HUES64 (cell line): ENCODE data around the gene NDUFS6.

ENCODE experiments used
- H3K27ac ChIP-seq: 2 replicates; pipeline ENCODE4 v1.7.0; 2013; ENCODE audit warnings: low read depth, low read length, inconsistent platforms
- H3K27me3 ChIP-seq: 2 replicates; pipeline ENCODE4 v1.6.1; 2013; ENCODE audit warnings: mild to moderate bottlenecking, low read length; ENCODE audit not compliant: insufficient read depth
- H3K36me3 ChIP-seq: 2 replicates; pipeline ENCODE4 v1.6.1; 2013; ENCODE audit warnings: mild to moderate bottlenecking, low read length; ENCODE audit not compliant: insufficient read depth
- H3K4me1 ChIP-seq: 2 replicates; pipeline ENCODE4 v1.6.1; 2013; ENCODE audit warnings: mild to moderate bottlenecking, low read length, moderate library complexity; ENCODE audit not compliant: insufficient read depth
- H3K4me3 ChIP-seq: 2 replicates; pipeline ENCODE4 v1.5.1; 2013; ENCODE audit warnings: mild to moderate bottlenecking, low read length, moderate library complexity
- H3K9ac ChIP-seq: 2 replicates; pipeline ENCODE4 v1.6.1; 2013; ENCODE audit warnings: mild to moderate bottlenecking, low read depth, low read length
- H3K9me3 ChIP-seq: 2 replicates; pipeline ENCODE4 v1.6.1; 2013; ENCODE audit warnings: low read depth, low read length; ENCODE audit not compliant: insufficient read depth
- WGBS: fragments of 150-250, 120-280 bp; methylation state at CpG from one replicate; pipeline ENCODE4 v1.1.7; 2013; ENCODE audit warnings: missing lambda C conversion rate; 5-methylcytosine and 5-hydroxymethylcytosine counted together

The NDUFS6 gene

DNA sequence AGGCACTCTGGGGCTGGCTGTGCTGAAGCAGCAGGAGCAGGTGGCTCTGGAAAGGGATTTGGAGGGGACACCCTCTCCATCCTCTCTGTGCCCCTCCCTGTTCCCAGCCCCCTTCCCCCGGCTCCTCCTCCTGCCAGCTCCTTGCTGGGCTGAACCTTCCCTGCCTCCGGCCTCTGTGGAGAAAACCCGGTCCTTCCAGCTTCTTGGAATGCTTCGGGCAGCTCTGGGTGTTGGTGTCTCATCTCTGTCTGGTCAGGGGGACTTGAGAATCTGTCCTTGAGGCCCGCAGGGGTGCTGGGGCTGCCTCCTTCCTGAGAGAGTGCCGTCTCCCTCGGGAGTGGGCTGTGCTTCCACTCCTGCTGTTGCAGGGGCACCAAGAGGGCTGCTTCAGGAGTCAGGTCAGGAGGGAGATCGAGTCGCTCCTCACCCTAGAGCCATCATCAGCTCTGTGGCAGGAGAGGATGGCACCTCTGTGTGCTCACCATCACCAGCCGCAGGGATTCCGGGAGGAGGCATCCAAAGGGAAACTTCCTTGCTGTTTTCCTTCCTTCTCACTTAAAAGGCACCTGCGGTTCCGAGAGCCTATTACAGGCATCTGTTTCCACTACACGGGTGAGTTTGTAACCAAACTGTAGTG, 30.6 kb downstream of the NDUFS6 start:
- no peak overlapping the region for H3K4me3 ChIP-seq
- no peak overlapping the region for H3K27ac ChIP-seq
- WGBS, result 58% methylated on average over 14 of the region's 14 CpGs
- H3K36me3 ChIP-seq, result no peaks in the 10 kb centered on the region
- no peaks in the 10 kb centered on the region for H3K27me3 ChIP-seq
- H3K9me3 ChIP-seq, result no peaks in the 10 kb centered on the region
- H3K9ac ChIP-seq, result no peak overlapping the region
- peaks cover 20% of the 10 kb centered on the region; the same call in 1 of the 2 replicates for H3K4me1 ChIP-seq

DNA sequence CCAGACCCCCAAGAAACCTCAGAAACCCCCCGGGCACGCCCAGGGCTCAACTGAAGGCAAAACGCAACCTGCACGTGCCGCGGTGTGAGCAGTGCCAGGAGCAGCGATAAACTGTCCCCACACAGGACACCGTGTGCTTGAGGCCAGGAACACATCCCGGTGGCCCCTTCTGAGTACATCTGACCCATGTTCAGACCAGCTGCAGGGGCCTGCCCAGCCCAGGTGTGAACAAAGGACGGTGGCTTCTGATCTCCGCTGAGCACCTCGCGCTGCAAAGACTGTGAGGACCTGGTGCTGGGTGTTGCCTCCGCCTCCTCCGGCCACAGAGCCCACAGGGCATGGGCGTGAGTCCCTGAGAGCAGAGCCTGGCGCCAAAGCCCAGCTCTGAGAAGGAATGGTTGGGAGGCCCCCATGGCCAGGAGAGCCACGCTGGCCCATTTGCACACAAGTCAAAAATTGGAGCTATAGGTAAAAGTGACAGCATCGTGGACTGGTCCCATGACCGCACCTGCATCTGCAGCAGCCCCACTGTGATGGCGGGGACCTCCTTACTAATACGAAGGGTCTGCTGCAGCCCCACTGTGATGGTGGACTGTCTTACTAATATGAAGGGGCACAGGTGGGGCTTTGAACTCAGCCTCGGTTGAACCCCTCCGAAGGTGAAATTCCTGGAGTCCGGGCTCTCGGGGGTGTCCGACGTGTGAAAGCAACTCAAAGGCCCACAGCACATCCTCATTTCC, 31.5 kb downstream of the NDUFS6 start:
- no peaks in the 10 kb centered on the region for H3K27me3 ChIP-seq
- no peaks in the 10 kb centered on the region for H3K9me3 ChIP-seq
- 91% methylated on average over 28 of the region's 28 CpGs for WGBS
- no peak overlapping the region for H3K4me3 ChIP-seq
- H3K27ac ChIP-seq, result no peak overlapping the region
- no peak overlapping the region for H3K9ac ChIP-seq
- peaks cover 20% of the 10 kb centered on the region; the same call in 1 of the 2 replicates for H3K4me1 ChIP-seq
- H3K36me3 ChIP-seq, result no peaks in the 10 kb centered on the region

DNA sequence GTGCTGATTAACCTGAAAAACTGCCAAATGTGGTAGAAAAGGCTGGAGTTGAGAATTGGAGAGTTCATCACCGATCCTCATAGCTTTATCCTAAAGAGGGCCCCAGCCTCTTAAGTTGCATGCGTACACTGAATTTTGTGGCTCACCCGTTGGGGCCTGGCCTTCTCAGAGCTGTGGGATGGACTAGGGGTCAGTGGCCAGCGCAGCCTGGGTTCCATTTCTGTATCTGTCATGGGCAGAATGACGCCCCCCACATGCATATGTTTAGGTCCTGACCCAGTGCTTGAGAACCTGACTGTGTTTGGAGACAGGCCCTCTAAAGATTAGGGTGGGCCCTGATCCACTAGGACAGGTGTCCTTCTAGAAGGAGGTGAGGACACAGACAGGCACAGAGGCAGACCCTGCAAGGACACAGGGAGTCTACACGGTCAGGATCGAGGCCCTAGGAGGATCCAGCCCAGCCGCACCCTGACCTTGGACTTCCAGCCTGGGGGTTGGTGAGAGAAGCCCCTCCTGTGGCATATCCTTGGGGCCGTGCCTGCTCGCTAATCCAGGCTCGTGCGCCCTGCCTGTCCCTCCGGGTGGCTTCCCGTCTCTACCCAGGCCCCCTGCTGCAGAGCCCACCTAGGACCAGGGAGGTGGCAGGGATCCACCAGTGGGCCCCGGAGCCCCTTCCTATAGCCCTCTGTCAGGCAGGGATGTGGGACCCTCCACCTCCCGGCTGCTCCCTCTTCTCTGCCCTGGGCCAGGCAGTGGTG, 32.2 kb downstream of the NDUFS6 start:
- Histone ChIP-seq H3K27ac (no peak overlapping the region), H3K9ac (no peak overlapping the region), H3K9me3 (no peaks in the 10 kb centered on the region), H3K4me1 (peaks cover 16% of the 10 kb centered on the region; the same call in 1 of the 2 replicates), H3K4me3 (no peak overlapping the region), H3K36me3 (no peaks in the 10 kb centered on the region), H3K27me3 (no peaks in the 10 kb centered on the region)
- WGBS, result 93% methylated on average over 16 of the region's 16 CpGs

DNA sequence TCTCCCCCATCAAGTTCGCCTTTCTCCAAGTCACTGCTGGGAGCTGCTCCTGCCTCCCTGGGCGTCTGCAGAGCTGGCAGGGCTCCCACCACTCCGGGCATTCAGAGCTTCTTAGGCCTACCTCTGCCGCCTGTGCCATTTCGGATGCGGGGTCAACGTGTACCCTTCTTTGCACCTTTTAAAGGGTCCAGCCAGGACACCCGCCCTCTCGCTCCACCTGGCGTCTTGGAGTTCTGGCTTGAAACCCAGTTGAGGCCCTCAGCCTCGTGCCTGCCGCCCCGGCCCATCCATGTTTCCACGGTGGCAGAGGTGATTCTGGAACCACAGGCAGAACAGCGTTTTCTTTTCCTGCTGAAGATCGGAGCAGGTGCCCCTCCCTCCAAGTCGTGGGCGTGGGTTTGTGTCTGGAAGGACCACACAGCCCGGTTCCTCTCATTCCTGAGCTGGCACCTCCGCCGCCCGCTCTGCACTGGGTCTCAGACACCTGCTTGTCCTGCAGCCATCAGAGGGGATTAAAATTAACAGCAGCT, 32.9 kb downstream of the NDUFS6 start:
- 0 out of 2 replicates have a peak, but pooled peaks cover 2% of the 10 kb centered on the region for H3K27me3 ChIP-seq
- no peaks in the 10 kb centered on the region for H3K36me3 ChIP-seq
- no peak overlapping the region for H3K27ac ChIP-seq

DNA sequence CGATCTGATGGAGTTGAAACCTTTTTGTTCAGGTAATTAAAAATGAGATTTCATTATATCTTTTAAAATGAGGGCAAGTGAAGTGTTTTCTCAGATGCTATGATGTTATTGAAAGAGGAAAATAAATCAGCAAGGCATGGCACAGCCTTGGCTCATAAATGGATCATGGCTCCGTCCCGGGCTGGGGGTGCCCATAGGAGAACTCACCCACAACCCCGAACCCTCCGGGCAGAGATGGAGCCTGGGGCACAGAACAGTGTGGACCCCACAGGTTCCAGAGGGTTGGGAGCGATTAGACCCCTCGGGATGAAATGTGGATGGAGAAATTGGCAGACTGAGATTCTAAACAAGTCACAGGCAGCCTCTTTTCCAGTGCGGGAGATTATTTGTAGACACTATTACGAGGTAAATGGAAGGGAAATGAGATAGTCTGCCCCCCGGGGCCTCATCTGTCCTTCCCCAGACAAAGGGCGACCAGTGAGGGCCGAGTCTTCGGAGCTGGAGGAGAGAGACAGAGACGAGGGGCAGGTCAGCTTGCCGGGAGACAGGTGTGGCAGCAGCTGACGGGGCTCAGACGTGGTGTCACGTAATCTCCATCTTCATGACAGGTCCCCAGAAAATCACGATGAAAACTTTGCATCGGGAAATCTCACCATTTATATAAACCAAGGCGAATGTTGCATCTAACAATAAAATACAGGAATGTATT, 33.7 kb downstream of the NDUFS6 start:
- H3K27ac ChIP-seq, result no peak overlapping the region
- H3K36me3 ChIP-seq, result no peaks in the 10 kb centered on the region
- H3K4me3 ChIP-seq, result no peak overlapping the region
- H3K9me3 ChIP-seq, result no peaks in the 10 kb centered on the region
- H3K4me1 ChIP-seq, result peaks cover 16% of the 10 kb centered on the region; the same call in 1 of the 2 replicates
- H3K27me3 ChIP-seq, result 0 out of 2 replicates have a peak, but pooled peaks cover 5% of the 10 kb centered on the region
- WGBS, result 70% methylated on average over 20 of the region's 21 CpGs
- no peak overlapping the region for H3K9ac ChIP-seq

More for the DNA sequence above, 32.9 kb downstream of the NDUFS6 start:
- Histone ChIP-seq H3K9me3 (no peaks in the 10 kb centered on the region), H3K4me1 (peaks cover 16% of the 10 kb centered on the region; the same call in 1 of the 2 replicates), H3K4me3 (no peak overlapping the region), H3K9ac (no peak overlapping the region)
- 76% methylated on average over 22 of the region's 22 CpGs for WGBS

DNA sequence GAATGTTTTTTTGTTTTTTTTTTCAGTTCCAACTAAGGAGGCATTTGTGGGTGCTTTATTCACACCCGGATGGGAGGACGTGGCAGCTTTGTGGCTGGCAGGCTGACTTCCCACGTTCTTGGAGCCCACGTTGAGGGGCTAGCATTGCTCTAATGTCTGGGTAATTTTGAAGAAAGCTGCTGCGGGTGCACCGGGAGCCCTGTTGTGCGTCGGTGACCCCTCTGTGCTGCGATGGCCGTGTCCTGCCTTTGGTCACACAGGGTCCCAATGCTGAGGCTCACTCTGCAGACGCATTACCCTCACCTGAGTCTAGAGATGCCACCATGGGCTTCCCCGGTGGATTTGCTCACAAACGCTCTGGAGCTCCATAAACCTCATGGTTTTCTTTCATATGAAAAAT, 34.2 kb downstream of the NDUFS6 start:
- no peaks in the 10 kb centered on the region for H3K9me3 ChIP-seq
- H3K36me3 ChIP-seq, result no peaks in the 10 kb centered on the region
- no peak overlapping the region for H3K27ac ChIP-seq
- H3K4me1 ChIP-seq, result peaks cover 16% of the 10 kb centered on the region; the same call in 1 of the 2 replicates
- H3K4me3 ChIP-seq, result no peak overlapping the region
- H3K27me3 ChIP-seq, result 0 out of 2 replicates have a peak, but pooled peaks cover 5% of the 10 kb centered on the region
- no peak overlapping the region for H3K9ac ChIP-seq
- 88% methylated on average over 13 of the region's 13 CpGs for WGBS

DNA sequence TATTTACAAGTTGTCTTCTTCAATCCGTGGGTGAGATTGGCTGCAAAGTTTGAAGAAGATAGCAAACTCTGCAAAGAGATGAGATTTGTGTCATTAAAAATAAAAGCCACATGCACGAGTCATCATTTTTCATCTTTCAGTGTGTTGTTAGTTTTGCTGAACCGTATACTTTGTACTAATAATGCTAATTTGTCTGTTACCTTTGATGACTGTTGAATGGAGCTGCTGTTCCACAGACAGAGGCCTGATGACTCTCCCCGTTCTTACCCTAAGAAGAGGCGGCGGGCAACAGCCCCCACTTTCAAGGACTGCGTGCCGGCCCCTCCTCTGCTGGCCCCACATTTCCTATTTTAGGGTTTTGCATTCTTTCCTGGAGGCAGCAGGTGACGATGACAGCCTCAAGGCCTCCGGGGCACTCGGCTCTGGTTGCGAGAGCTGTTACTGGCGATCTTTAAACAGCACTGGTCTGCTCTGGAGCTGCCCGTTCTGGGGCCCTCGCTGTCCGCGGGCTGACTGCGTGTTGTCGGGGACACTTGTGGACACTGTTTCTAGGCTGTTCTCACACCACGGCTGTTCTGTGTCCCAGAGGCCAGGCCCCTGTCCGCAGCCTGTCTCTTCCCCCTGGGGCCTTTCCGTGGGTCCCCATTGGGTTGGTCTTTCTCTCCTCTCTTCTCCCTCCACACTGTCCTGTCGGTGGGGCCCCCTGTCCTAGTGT, 35.1 kb downstream of the NDUFS6 start:
- Histone ChIP-seq H3K9ac (no peak overlapping the region), H3K27me3 (peaks cover 5% of the 10 kb centered on the region; the same call in 1 of the 2 replicates), H3K9me3 (no peaks in the 10 kb centered on the region), H3K4me3 (no peak overlapping the region), H3K4me1 (peaks cover 13% of the 10 kb centered on the region), H3K36me3 (no peaks in the 10 kb centered on the region), H3K27ac (no peak overlapping the region)
- 85% methylated on average over 23 of the region's 23 CpGs for WGBS

DNA sequence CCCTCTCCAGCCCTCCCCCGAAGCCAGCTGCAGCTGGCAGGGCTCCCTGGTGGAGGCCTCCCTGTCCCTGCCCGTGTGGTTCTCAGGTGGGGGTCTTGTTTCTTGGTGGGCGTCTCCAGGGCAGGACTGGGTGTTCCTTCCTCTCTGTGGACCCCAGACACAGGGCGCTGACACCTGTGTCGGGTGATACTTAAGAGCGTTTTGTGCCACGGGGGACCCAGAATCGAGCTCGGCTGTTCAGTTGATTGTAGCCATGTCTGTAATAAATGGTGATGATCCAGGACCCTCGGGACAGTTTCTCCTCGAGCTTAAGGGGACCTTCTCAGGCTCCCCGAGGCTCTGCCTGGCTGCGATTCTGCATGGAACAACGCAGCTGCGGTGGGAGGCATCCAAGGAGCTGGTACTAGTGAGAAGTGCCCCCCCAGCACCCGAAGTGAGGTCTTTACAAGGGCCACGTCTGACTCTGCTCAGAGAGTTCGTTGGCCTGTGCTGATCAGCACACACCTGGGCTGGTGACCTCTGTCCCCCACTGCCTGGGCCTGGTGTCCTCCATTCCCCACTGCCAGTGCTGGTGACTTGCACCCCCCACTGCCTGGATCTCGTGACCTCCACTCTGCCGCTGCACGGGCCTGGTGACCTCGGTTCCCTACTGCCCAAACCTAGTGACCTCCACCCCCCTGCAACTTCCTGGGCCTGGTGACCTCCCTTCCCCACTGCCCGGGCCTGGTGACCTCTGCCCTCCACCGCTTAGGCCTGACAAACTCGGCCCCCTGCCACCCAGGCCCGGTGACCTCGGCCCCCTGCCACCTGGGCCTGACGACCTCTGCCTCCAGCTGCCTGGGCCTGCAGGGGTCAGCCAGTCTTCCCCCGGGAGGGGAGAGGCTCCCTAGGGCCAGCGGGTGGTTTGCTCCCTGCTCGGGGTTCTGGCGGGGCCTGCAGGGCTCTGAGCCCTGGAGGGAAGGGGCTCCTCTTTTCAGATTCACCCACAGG, 36.0 kb downstream of the NDUFS6 start:
- Histone ChIP-seq H3K36me3 (no peaks in the 10 kb centered on the region), H3K4me1 (peaks cover 8% of the 10 kb centered on the region), H3K27me3 (peaks cover 5% of the 10 kb centered on the region; the same call in 1 of the 2 replicates), H3K27ac (no peak overlapping the region), H3K4me3 (no peak overlapping the region), H3K9ac (no peak overlapping the region), H3K9me3 (no peaks in the 10 kb centered on the region)
- 87% methylated on average over 32 of the region's 32 CpGs for WGBS

DNA sequence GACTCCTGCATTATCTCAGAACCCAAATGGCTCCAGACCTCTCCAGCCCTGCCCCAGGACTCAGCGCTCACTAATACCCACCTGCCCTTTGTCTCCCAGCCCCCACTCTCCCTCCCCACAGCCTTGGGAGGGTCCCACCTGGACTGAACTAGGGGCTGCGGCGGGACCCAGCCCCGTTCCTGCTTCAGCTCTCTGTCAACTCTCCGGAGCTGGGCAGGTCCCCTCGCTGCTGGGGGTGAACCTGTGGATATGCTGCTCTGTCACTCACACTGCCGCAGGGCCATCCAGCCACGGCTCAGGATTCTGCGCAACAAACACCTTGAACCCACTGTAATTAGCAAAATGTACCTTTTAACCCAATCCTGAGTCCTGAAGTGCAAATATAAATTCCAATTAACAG, 36.8 kb downstream of the NDUFS6 start:
- Histone ChIP-seq H3K27me3 (peaks cover 5% of the 10 kb centered on the region; the same call in 1 of the 2 replicates), H3K27ac (no peak overlapping the region), H3K9ac (no peak overlapping the region), H3K4me3 (no peak overlapping the region), H3K9me3 (no peaks in the 10 kb centered on the region), H3K36me3 (no peaks in the 10 kb centered on the region), H3K4me1 (peaks cover 8% of the 10 kb centered on the region)
- 86% methylated on average over 9 of the region's 9 CpGs for WGBS
